Activated CD4-positive, CD25-positive, alpha-beta regulatory T cell treated with anti-CD3 and anti-CD28 coated beads, Interleukin-2, amount 50 U/mL, for 16 hours (primary cell): ENCODE data around the gene IER5.
"Not testable (repeated sequence)": the region's sequence is repeated elsewhere in the genome, so short reads cannot be mapped to it uniquely, and the experiment has no call there.

Experiments used
- DNase-seq: peaks from one replicate; pipeline ENCODE4 v3.0.0-alpha.2; 2020; ENCODE audit warnings: low read depth, low spot score

The IER5 gene

DNA sequence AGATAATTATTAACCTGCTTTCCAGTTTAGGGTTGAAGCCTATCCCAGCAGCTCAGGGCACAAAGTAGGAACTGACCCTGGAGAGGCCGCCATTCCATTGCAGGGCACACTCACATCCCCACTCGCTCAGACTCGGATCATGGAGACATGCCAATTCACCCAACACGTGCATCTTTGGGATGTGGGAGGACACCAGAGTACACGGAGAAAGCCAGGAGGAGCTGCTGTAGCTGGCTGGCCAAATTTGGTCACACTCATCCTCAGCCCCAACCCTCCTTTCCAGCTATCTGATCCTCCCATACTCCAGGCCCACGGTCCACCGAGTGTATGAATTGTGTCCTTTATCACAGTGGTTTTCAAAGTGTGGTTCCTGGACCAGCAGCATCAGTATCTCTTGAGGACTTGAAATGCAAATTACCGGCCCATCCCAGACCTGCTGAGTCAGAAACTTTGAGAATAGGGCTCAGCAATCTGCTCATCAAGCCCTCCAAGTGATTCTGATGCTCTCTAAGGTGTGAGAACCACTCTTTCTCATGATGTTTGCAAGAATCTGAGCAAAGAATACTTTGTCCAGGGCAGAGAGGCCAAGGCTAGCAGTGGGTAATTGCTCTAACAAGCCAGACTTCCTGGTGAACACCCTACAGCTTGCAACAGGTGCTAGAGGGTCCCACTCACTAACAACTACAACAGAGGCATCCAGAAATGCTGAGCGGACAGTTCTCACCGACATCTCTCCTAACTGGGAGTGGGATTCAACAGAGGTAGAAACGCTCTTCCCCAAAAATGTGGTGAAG, 26.3 kb downstream of the IER5 start:
- DNase-seq: no peak

- no peak for DNase-seq
Observed at GRCh38 chr1:181115368-181115684, 26.8 kb downstream of the IER5 start.

GRCh38 chr1:181115971-181116370, 27.5 kb downstream of the IER5 start:
- DNase-seq: not testable (repeated sequence)

DNA sequence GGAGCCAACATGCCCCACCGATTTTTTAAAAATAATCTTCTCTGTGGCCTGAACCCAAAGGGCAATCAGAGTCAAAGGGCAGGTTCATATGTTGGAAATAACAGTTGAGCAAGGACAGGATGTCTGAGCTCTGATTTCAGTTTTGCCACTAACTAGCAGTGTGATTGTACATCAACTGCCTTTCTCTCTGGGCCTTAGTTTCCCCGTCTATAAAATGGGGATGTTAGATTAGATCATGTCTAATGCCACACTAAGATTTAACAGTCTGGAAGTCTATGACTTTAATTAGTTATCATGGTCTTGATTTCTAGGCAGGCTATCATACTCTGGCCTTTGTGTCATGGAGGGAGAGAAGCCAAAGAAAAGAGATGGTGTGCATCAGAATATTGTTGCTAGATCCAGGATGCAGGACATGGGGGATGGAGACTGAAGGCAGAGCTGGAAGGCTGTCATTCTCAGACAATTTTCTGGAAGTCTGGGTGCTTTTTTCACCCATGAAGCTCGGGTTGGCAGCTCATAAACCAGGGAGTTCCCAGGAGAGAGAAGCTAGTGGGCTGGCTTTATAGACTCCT, 28.4 kb downstream of the IER5 start:
- DNase-seq: no peak

DNA sequence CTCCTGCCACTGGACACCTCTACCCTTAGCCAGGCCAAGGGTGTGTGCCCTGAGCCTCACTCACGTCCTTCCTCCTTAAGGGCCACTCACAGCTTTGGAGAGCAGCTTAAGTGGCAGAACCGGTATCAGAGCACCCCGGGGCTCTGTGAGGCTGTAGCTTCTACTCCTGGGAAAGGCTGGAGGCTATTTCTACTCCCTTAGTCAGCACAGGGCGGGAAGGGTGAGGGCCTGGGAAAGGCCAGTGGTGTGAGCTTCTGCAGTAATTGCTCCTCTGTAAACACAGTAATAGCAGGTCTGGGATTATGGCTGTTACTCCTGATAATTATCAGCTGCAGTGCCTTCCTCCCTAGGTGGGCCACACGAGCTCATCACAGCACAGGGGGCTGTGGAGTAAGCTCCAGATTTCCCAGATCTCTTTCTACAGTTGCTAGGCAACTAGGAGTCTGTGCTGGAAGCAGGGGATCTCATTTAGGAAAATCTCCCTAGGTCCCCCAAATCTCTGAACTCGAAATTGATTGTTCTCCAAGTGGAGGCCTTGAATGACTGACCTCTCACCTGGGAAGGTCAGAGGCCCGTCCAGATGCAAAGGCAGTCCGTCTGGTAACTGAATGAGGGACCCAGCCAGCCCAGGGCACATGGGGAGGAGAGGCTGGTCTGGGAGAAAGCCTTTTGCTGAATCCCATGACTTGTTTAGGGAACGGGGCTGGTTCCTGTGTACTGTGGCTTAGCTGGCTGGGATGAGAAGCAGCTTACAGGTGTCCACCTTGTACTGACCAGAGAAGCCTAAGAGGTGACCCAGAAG, 29.3 kb downstream of the IER5 start:
- DNase-seq: no peak

- no peak for DNase-seq
Observed at GRCh38 chr1:181119093-181119989, 30.8 kb downstream of the IER5 start.

DNA sequence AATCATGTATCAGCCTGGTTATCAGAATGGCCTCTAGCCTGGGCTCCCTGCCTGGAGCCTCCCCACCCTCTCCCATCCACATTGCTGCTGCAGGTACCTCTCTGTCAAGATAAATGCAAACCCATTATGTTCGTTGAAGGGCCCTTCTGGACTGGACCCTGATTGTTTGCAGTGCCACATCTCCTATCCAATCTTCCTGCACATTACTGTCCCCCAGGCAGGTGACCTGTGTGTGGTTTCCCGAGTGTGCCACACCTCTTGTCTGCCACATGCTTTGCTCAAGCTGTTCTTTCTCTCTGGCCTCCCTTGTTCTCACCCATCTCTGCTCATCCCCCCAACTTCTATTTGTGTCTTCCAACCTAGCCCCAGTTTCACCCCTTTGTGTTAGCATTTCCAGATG, 32.4 kb downstream of the IER5 start:
- no peak for DNase-seq

- DNase-seq: no peak
Observed at GRCh38 chr1:181121498-181121897, 33.0 kb downstream of the IER5 start.

DNA sequence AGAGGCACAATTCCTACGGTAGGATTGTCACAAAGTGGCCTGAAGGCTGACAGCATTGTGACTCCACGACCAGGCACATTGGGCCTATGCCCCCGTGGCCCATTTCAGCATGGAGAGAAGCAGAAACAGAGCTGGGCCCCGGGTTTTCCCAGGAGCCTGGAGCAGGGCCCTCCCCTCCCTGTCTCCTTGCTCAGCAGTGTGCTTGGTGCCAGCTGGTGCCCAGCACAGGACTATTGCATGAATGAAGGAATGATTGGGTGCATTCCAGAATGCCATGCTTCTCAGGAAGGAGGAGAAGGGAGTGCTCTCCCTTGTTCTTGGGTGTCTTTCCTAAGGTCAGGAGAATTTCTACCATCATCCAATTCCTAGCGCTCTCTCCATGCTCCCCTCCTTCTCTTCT, 33.7 kb downstream of the IER5 start:
- no peak for DNase-seq

DNA sequence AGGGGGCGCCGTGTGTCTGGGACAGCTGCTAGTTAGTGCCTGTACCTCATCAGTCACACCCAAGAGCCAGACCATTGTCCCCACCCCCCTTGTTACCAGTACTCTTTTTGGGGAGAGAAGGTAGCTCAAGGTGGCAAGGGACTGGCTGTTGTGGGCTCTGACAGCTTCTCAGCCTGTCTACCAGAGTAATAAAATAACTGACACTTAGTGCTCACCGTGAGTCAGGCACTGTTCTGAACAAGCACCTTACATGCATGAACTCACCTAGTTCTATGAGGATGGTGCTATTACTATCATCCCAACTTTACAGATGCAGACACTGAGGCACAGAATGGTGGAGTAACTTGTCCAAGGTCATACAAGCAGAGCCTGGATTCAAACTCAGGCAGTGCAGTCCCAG, 34.7 kb downstream of the IER5 start:
- no peak for DNase-seq

- DNase-seq: no peak
Observed at GRCh38 chr1:181124291-181124751, 35.8 kb downstream of the IER5 start.

- DNase-seq: no peak
Observed at GRCh38 chr1:181126289-181126688, 37.8 kb downstream of the IER5 start.

DNA sequence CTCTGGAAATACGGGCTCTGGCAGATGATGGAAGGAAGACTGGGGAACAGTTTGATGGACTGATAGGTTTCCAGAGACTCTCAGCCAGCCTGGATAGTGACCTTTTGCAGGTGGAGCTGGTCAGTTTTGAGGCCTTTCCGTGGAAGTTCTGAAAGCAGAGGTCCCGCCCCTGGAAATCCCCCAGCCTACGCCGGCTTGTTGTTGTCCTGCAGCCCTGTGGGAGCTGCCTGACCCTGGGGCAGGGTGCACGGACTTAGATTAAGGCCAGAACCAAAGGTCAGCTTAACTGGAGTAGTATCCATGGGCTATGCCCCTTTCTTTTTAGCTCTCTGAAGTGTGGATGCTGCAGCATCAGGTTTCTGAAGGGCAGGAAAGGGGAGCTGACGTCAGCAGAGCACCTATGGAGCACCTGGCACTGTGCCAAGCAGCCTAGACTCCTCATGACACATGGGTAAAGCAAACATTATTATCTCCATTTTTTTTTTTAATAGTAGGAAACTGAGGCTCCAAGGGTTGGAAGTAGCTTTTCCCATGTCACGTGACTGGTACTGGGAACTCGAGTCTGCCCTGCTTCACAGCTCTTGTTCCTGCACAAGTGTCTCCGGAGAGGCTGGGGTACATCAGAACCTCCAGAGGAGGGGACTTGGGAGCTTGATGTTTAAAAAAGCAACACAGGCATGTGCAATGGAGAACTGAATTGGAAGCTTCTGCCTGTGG, 38.5 kb downstream of the IER5 start:
- DNase-seq: no peak

GRCh38 chr1:181127898-181128453, 39.5 kb downstream of the IER5 start:
- DNase-seq: no peak

DNA sequence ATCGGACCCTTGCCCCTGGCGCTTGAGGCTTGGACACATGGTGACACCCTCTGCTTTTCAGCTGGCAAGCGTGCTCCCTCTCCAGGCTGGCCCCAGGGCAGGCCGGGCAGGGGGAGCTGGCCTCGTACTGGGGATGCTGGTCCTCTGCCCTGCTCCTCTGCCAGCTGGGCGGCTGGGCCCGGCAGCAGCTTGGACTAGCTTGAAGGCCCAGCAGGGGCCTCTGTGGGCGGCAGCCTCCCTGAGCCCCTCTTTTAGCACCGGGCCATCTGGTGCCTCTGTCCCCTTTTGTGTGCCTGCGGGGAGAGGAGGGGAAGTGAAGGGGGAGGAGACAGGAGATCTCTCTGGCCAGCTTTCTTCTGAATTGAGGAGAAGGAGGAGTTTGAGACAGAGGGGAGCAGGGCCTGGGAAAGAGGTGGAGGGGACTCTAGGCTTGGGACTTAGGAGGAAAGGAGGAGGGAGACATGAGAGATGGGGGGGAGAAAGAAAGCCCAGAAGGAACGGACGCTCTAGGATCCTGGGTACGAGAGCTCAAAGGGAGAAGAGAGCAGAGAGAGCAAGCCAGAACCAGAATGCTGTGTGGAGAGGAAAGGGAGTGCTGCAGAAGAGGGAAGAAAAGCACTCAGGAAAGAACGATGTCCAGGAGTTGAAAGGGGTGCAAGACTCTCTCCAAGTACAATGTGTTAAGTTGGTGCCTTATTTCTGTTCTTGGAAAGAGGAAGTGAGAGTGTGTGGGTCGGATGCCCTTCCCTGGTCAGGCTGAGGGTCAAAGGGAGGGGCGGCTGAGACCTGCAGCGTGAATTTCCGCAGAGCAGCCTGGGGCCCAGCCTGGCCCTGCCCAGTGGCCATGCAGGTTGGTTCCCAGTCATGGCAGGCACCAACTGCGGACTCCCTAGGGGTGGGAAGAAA, 40.3 kb downstream of the IER5 start:
- DNase-seq: no peak

DNA sequence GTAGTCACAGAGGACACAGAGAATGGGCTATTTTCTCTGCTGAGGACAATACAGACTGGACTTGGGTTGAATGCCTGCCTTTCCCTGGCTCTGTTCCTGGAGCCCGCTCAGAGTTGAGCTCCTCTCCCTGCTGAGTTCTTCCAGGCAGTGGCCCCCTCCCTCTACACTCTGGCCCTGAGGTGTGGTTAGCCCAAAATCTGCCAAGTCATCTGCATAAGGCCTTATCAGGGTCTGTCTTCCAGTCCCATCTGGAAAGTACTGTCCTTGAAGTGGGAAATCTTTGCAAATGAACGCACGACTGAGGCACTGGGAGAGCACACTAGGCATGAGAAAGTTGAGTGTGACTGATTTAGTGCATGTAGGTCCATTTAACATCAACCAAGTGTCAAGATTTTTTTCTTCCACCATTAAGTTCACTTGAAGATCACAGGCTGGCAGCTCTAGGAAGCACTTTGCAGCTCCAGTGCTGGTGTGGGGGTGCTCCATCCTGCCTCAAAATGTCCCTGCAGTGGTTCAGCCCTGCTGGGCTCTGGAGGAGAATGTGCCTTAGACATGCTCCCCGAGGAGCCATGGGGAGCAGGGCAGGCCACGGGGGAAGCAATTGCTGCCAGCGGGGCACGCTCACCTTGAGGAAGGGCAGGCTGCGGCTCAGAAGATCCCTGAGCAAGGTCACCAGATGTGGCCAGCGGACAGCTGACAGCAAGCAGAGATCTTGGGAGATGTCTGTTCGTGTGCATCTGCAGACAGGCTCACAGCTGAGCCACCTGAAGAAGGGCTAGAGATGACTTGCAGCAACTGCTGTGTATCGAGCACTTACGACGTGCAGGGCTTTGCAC, 41.5 kb downstream of the IER5 start:
- no peak for DNase-seq

- DNase-seq: no peak
Observed at GRCh38 chr1:181131255-181131941, 42.9 kb downstream of the IER5 start.

DNA sequence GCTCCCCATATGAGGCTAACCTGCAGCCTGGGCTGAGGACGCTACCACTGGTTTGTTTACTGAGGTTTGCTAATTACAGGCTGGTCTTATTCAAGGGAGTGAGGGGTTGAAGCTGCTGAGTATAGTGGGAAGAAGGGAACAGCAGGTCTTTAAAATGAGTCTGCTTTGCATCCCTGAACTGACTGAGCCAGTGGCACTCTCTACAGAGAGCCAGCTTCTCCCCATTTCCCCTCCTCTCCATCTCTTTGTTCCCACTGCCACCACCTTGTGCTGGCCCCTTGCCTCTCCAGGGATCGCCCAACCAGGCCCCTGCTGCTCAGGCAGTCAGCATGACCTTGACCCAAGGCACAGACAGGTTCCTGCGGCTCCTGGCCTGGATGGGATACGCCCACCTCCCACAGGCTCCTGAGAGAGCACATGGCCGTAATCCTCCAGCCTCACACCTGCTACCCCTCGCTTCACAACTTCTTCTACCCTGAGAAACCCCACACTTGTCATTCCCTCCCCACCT, 45.0 kb downstream of the IER5 start:
- DNase-seq: no peak
